HG02852 (cell line): ENCODE results near the gene CHADL.
"Not testable (repeated sequence)": the region's sequence is repeated elsewhere in the genome, so short reads cannot be mapped to it uniquely, and the experiment has no call there.

Source experiments
- ATAC-seq: cut with Tn5 transposase; IDR thresholded peaks from one replicate; pipeline ENCODE4 v1.9.1; 2021; ENCODE audit warnings: mild to moderate bottlenecking, moderate library complexity; ENCODE audit not compliant: unreplicated experiment

CHADL gene

DNA sequence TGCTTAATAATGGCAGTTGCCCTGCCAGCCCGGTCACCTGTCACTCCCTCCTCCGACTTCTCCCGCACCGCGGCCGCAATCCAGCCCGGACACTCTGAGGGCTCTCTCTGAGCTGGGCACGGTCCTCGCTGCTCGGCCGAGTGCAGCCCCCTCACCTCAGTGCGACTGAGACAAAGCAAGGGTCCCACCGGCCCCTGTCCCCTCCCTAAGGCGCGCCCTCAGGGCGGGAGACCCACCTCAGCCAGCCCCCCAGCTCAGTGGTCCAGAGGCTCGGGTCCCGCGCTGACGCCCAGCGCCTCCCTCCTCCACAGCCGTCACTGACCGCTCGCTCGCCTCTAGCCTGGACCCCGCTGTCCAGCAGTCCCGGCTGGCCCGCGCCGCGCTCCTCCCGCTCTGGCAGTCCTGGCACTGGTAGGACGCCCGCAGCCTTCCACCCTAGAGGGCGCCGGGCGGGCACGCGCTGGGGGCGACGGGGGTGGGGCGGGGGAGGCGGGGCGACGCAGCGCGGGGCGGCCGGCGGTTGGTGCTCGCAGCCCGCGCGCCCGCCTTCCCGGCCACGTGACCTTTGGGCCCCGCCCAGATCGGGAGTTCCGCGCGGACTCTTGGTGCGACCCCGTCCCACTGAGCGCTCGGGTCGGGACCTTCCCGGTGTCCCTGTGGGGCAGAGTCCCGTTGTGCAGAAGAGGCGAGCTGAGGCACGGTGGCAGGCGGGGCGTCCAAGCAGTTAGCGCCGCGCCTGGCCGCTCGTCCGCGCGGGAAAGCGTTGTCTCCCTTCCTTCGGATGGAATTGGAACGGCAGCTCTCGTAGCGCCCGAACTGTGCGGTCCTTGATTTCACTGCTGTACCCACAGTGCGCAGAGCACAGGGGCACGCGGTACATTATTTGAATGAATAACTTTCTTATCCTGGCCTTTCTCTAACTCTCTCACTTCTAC lies 43.4 kb downstream of the CHADL start:
- peak; percentile 81 for ATAC-seq

GRCh38 chr22:41193829-41194228 lies 46.9 kb downstream of the CHADL start:
- no peak for ATAC-seq

DNA sequence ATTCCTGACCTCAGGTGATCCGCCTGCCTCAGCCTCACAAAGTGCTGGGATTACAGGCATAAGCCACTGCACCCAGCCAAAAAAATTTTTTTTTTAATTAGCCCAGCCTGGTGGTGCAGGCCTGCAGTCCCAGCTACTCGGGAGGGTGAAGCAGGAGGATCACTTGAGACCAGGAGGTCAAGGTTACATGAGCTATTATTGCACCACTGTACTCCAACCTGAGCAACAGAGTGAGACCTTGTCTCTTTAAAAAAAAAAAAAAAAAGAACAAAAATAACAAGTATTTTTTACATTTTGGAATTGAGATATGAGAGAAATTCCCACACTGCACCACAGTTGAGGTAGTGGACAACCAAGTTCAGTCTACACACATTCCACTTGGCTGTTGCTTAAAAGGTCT lies 49.3 kb downstream of the CHADL start:
- ATAC-seq: no peak

DNA sequence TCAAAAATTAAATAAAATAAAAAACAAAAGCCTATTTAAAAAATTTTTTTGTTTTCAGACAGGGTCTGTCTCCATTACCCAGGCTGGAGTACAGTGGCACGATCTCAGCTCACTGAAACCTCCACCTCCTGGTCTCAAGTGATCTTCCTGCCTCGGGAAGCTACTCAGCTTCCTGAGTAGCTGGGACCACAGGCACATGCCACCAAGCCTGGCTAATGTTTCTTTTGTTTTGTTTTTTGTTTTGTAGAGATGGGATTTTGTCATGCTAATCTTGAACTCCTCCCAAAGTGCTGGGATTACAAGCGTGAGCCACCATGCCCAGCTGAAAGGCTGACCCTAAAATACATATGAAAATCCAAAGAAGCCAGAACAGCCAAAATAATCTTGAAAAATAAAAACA lies 56.1 kb downstream of the CHADL start:
- no peak for ATAC-seq

DNA sequence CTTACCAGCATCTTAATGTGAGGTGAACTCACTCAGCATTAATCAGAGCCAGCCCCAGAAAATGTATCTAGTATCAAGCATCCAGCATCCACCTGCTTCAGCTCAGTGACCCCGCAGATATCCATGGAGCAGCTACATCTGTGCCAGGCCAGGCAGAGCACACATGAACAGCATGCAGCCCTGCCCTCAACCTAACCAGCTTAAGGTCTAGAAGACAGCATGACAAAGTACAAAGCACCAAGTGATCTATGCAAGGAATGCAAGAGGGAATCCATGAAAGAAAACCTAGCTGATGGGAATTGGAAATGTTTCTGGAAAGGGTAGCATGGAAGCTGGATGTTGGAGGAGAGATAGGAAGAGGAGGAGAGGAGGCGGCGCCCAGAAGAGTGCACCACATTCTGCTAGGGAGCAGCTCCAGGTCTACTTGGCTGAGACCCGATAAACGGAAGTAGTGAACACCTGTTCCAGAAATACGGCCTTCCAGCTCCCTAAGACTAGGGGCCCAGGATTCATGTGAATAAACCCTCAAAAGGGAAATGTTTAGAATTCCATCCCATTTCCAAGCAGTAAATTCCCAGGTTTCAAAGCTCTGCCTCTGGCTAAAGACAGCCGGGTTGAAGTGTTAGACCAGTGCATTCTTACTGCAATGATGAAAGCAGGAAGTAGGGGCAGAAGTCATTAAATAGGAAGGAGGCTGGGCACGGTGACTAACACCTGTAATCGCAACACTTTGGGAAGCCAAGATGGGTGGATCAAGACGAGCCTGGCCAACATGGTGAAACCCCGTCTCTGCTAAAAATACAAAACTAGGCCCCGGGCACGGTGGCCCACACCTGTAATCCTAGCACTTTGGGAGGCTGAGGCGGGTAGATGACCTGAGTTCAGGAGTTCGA lies 59.1 kb downstream of the CHADL start:
- ATAC-seq: no peak

GRCh38 chr22:41180926-41181325 lies 59.8 kb downstream of the CHADL start:
- ATAC-seq: no peak

GRCh38 chr22:41180362-41180761 lies 60.4 kb downstream of the CHADL start:
- ATAC-seq: not testable (repeated sequence)
